ENCODE data around the gene CAPZB.

The CAPZB gene

GRCh38 chr1:19327301-19327700 lies 158.0 kb downstream of the CAPZB start:
- no peak overlapping the region for H3K4me3 ChIP-seq (ENCODE audit: insufficient read depth, low read length, poor library complexity, severe bottlenecking)
- no peaks in the 10 kb centered on the region for H3K27me3 ChIP-seq (ENCODE audit: low read length)
- no peaks in the 10 kb centered on the region for H3K79me2 ChIP-seq (ENCODE audit: insufficient read depth, low read length)
- no peaks in the 10 kb centered on the region for H3K9me3 ChIP-seq (ENCODE audit: insufficient read depth, low read length)
- no peak overlapping the region for H2AFZ ChIP-seq (ENCODE audit: low read depth, low read length, severe bottlenecking)
- no peak overlapping the region for H3K9ac ChIP-seq (ENCODE audit: low read length)
- H3K4me2 ChIP-seq (ENCODE audit: low read depth, low read length, poor library complexity, severe bottlenecking), result no peak overlapping the region
- H3K9me2 ChIP-seq (replicated peaks; ENCODE audit: insufficient read depth, low read length), result no peaks in the 10 kb centered on the region
- H3K27ac ChIP-seq (ENCODE audit: low read depth, low read length), result no peak overlapping the region
- H3F3A ChIP-seq (ENCODE audit: insufficient read depth), result no peaks in the 10 kb centered on the region
- H3K36me3 ChIP-seq (ENCODE audit: low read length), result no peaks in the 10 kb centered on the region
- no peaks in the 10 kb centered on the region for H4K20me1 ChIP-seq (ENCODE audit: low read depth, low read length)
- TF ChIP-seq EZH2phosphoT487 (conservative IDR thresholded peaks at IDR 0.05; ENCODE audit: low read length) (no peak), CTCF (IDR thresholded peaks at IDR 0.05; ENCODE audit: insufficient read depth, low read length, poor library complexity, severe bottlenecking) (no peak)

- Histone ChIP-seq H4K20me1 (ENCODE audit: low read depth, low read length) (no peaks in the 10 kb centered on the region), H3F3A (ENCODE audit: insufficient read depth) (no peaks in the 10 kb centered on the region), H3K9me2 (replicated peaks; ENCODE audit: insufficient read depth, low read length) (no peaks in the 10 kb centered on the region), H3K4me3 (ENCODE audit: insufficient read depth, low read length, poor library complexity, severe bottlenecking) (no peak overlapping the region), H3K27ac (ENCODE audit: low read depth, low read length) (no peak overlapping the region), H2AFZ (ENCODE audit: low read depth, low read length, severe bottlenecking) (no peak overlapping the region), H3K36me3 (ENCODE audit: low read length) (no peaks in the 10 kb centered on the region), H3K4me2 (ENCODE audit: low read depth, low read length, poor library complexity, severe bottlenecking) (no peak overlapping the region), H3K27me3 (ENCODE audit: low read length) (no peaks in the 10 kb centered on the region), H3K79me2 (ENCODE audit: insufficient read depth, low read length) (no peaks in the 10 kb centered on the region), H3K9ac (ENCODE audit: low read length) (no peak overlapping the region), H3K9me3 (ENCODE audit: insufficient read depth, low read length) (no peaks in the 10 kb centered on the region)
- TF ChIP-seq CTCF (IDR thresholded peaks at IDR 0.05; ENCODE audit: insufficient read depth, low read length, poor library complexity, severe bottlenecking), result no peak
- no peak for TF ChIP-seq EZH2phosphoT487 (conservative IDR thresholded peaks at IDR 0.05; ENCODE audit: low read length)
Measured at GRCh38 chr1:19326748-19327065, 158.6 kb downstream of the CAPZB start.

GRCh38 chr1:19325958-19326747 lies 159.2 kb downstream of the CAPZB start:
- no peaks in the 10 kb centered on the region for H3K79me2 ChIP-seq (ENCODE audit: insufficient read depth, low read length)
- no peaks in the 10 kb centered on the region for H4K20me1 ChIP-seq (ENCODE audit: low read depth, low read length)
- H3K4me3 ChIP-seq (ENCODE audit: insufficient read depth, low read length, poor library complexity, severe bottlenecking), result no peak overlapping the region
- no peaks in the 10 kb centered on the region for H3F3A ChIP-seq (ENCODE audit: insufficient read depth)
- H3K9ac ChIP-seq (ENCODE audit: low read length), result no peak overlapping the region
- H2AFZ ChIP-seq (ENCODE audit: low read depth, low read length, severe bottlenecking), result no peak overlapping the region
- no peaks in the 10 kb centered on the region for H3K9me3 ChIP-seq (ENCODE audit: insufficient read depth, low read length)
- H3K27ac ChIP-seq (ENCODE audit: low read depth, low read length), result no peak overlapping the region
- H3K9me2 ChIP-seq (replicated peaks; ENCODE audit: insufficient read depth, low read length), result no peaks in the 10 kb centered on the region
- TF ChIP-seq EZH2phosphoT487 (conservative IDR thresholded peaks at IDR 0.05; ENCODE audit: low read length), result no peak
- no peak for TF ChIP-seq CTCF (IDR thresholded peaks at IDR 0.05; ENCODE audit: insufficient read depth, low read length, poor library complexity, severe bottlenecking)
- no peak overlapping the region for H3K4me2 ChIP-seq (ENCODE audit: low read depth, low read length, poor library complexity, severe bottlenecking)
- no peaks in the 10 kb centered on the region for H3K27me3 ChIP-seq (ENCODE audit: low read length)
- H3K36me3 ChIP-seq (ENCODE audit: low read length), result no peaks in the 10 kb centered on the region
